ENCODE measurements around the gene THAP4. TPM values are rescaled to one million over a fixed set of nuclear protein-coding genes. Genes with fewer than 3 reads are reported as not detected.

THAP4 gene
- total and polyA plus RNA-seq, 2 of the 13 experiments (the other 11 are each of a cell fraction or from before 2014, with no cell fraction given), result 59.7 to 75.7 TPM

GRCh38 chr2:241553512-241553830 is 83.5 kb downstream of the THAP4 start:
- DNase-seq (ENCODE audit: low spot score) (no peak), ATAC-seq (no peak), FAIRE-seq (no peak)
- H4K20me1 ChIP-seq (ENCODE audit: insufficient read depth, low read length), result no peaks in the 10 kb centered on the region
- H3K9ac ChIP-seq (ENCODE audit: insufficient read depth, low read depth, low read length), result no peak overlapping the region
- intact Hi-C loops (cut with micrococcal nuclease; ENCODE audit: unreplicated experiment) (loop anchor here (5.0 kb wide), 1 partner anchor 44 kb away; no protein-coding TSS in a partner anchor), in situ Hi-C loops (cut with HindIII; ENCODE audit: extremely low pct_ligation_motif_present, low pct_unique_long_range_greater_than_20kb) (loop anchor here (5.0 kb wide), 1 partner anchor 104 kb away; no protein-coding TSS in a partner anchor)
- BruUV-seq (replicated peaks), result no TSS peak
- no peaks in the 10 kb centered on the region for H3K36me3 ChIP-seq (replicated peaks in 1 of 2; ENCODE audit: control insufficient read depth in 1 of 2, insufficient read depth in 2 of 2, low read length in 2 of 2)
- CTCF ChIA-PET (ENCODE audit: low intra/inter-chr PET ratio, low total read pairs), result no interaction called here
- no peak overlapping the region for H2AFZ ChIP-seq (ENCODE audit: low read length)
- no peaks in the 10 kb centered on the region for H3K9me3 ChIP-seq (ENCODE audit: low read length)
- H3K27ac ChIP-seq (ENCODE audit: extremely low read length, insufficient read depth, low read length), result no peak overlapping the region
- TF ChIP-seq CHD2 (IDR thresholded peaks at IDR 0.05; ENCODE audit: low read depth, low read length), result peak; percentile 66; the same call in 1 of the 2 replicates
- TF ChIP-seq ZNF782 (CRISPR knock-in tag; IDR thresholded peaks at IDR 0.05; ENCODE audit: borderline replicate concordance), result 0 out of 2 replicates have a peak, but pooled peaks have one; percentile 1
- TF ChIP-seq ZNF775 (CRISPR knock-in tag; IDR thresholded peaks at IDR 0.05; ENCODE audit: borderline replicate concordance), result 0 out of 2 replicates have a peak, but pooled peaks have one; percentile 5
- TF ChIP-seq ZNF281 (CRISPR knock-in tag; IDR thresholded peaks at IDR 0.05; ENCODE audit: borderline replicate concordance), result peak; percentile 39; the same call in 1 of the 2 replicates
- 0 out of 2 replicates have a peak, but pooled peaks have one; percentile 23 for TF ChIP-seq ZBTB38 (CRISPR knock-in tag; IDR thresholded peaks at IDR 0.05)
- 0 out of 2 replicates have a peak, but pooled peaks have one; percentile 3 for TF ChIP-seq ZNF460 (CRISPR knock-in tag; IDR thresholded peaks at IDR 0.05; ENCODE audit: borderline replicate concordance)
- TF ChIP-seq XBP1 (CRISPR knock-in tag; IDR thresholded peaks at IDR 0.05), result no peak
- no peak for TF ChIP-seq HDAC6 (IDR thresholded peaks at IDR 0.05; ENCODE audit: low read depth, low read length)
- no peaks in the 10 kb centered on the region for H3K79me2 ChIP-seq (ENCODE audit: insufficient read depth, low read length)
- peak overlapping the region; percentile 27; the same call in 1 of the 2 replicates for H3K4me2 ChIP-seq (ENCODE audit: low read depth, low read length)
- no peak overlapping the region for H3K4me3 ChIP-seq (replicated peaks in 1 of 3; ENCODE audit: insufficient read depth in 1 of 3, low read depth in 2 of 3, low read length in 3 of 3)
- H3K4me1 ChIP-seq (ENCODE audit: insufficient read depth, low read length), result peaks cover 87% of the 10 kb centered on the region
- WGBS (ENCODE audit: low lambda C conversion rate), result 86% methylated on average over 12 of the region's 12 CpGs
- no peaks in the 10 kb centered on the region; a peak in 1 of 5 replicates for H3K27me3 ChIP-seq (ENCODE audit: control insufficient read depth in 1 of 2, insufficient read depth in 2 of 2, low read length in 2 of 2)
- POLR2A ChIA-PET, result interaction anchor here (0.6 to 2.0 kb wide), 2 partner anchors 13 to 38 kb away, joined by 3 to 5 read pairs; no protein-coding TSS in a partner anchor
